NB4 (cell line): ENCODE data around the gene CCDC121.

Experiments used
- DNase-seq: peaks from one replicate; pipeline ENCODE4 v3.0.0; 2010; ENCODE audit warnings: low read depth
- H3K4me3 ChIP-seq: one replicate; pipeline ENCODE4 v1.5.1; 2011; ENCODE audit warnings: mild to moderate bottlenecking, low read depth, low read length, moderate library complexity
- CTCF ChIP-seq: IDR thresholded peaks from one replicate; pipeline ENCODE4 v1.5.1; 2012; ENCODE audit warnings: low read depth, low read length
- MAX ChIP-seq: IDR thresholded peaks from 2 replicates; pipeline ENCODE4 v1.6.1; 2011; ENCODE audit warnings: low read depth, low read length
- MYC ChIP-seq: IDR thresholded peaks from 2 replicates; pipeline ENCODE4 v1.6.1; 2011; ENCODE audit warnings: low read depth, low read length
- POLR2A ChIP-seq: IDR thresholded peaks from 2 replicates; pipeline ENCODE4 v1.6.1; 2011; ENCODE audit warnings: mild to moderate bottlenecking; ENCODE audit not compliant: insufficient read length; ENCODE audit errors: extremely low read depth

CCDC121 gene

GRCh38 chr2:27581417-27582128, 47.2 kb downstream of the CCDC121 start:
- TF ChIP-seq MYC: no peak
- no peak for TF ChIP-seq MAX
- no peak for TF ChIP-seq CTCF
- no peak for TF ChIP-seq POLR2A
- no peak overlapping the region for H3K4me3 ChIP-seq
- DNase-seq: no peak
